Fibroblast of villous mesenchyme (primary cell): ENCODE data around the gene TIGD2. TPM values are rescaled to one million over a fixed set of nuclear protein-coding genes. Genes with fewer than 3 reads are reported as not detected.
A peak's percentile ranks its signal among the peaks of the same experiment; 100 is the strongest.

Source experiments
- DNase-seq: peaks from one replicate; pipeline ENCODE4 v3.0.0-alpha.2; 2010; ENCODE audit warnings: low read depth
- H3K4me3 ChIP-seq: 2 replicates; pipeline ENCODE4 v1.5.1; 2011; ENCODE audit warnings: low read depth, mild to moderate bottlenecking, low read length
- total RNA-seq: library from RNA; depleted of rRNA; stranded (reverse); fragments of >200 nt; gene quantifications from 2 replicates; pipeline ENCODE4 v1.2.3, GENCODE V29; 2012
- TF ChIP-seq, protein P1 (sequence below): IDR thresholded peaks from 2 replicates; pipeline ENCODE4 v1.5.1; 2012; ENCODE audit warnings: low read depth, mild to moderate bottlenecking, low read length; ENCODE audit not compliant: insufficient read depth

Gene TIGD2
- total RNA-seq, 1 donor: 12.5 TPM

DNA sequence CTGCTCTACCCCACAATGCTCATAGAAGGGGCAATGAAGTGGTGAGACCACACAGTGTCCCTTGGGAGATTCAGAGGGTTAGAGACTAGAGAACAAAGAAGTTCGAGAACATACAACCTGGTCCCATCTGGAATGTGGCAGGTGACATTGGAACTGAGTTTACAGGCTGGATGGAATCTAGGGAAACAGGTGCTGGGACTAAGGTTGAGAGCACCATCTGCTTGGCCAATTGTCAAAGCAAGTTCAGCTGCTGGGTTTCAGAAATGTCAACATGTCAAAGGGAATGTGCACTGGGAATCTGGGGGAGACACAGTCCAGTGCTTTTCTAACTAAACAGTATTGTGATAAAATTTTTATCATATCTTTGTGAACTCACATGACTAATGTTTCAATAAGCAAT is 38.4 kb upstream of the TIGD2 start:
- H3K4me3 ChIP-seq: no peak overlapping the region
- TF ChIP-seq, protein P1, sequence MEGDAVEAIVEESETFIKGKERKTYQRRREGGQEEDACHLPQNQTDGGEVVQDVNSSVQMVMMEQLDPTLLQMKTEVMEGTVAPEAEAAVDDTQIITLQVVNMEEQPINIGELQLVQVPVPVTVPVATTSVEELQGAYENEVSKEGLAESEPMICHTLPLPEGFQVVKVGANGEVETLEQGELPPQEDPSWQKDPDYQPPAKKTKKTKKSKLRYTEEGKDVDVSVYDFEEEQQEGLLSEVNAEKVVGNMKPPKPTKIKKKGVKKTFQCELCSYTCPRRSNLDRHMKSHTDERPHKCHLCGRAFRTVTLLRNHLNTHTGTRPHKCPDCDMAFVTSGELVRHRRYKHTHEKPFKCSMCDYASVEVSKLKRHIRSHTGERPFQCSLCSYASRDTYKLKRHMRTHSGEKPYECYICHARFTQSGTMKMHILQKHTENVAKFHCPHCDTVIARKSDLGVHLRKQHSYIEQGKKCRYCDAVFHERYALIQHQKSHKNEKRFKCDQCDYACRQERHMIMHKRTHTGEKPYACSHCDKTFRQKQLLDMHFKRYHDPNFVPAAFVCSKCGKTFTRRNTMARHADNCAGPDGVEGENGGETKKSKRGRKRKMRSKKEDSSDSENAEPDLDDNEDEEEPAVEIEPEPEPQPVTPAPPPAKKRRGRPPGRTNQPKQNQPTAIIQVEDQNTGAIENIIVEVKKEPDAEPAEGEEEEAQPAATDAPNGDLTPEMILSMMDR: no peak
- DNase-seq: peak; percentile 8

DNA sequence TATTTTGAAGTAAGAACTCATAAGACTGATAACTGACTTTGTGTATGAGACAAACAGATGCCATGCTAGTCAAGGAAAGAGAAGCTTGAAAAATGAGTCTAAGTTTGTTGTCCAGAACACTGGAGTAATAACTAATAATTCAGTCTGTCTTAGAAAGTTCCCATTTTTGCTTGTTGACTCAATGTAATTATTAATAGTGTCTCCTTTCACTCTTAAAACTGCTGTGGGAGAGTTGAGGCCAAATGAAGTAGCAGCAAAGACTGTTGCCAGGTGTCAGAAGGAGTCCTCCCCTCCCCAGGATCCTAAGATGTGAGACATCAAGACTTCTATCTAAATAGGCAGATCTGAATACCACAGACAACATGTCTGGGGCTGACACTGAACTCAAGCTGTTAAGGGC is 33.6 kb upstream of the TIGD2 start:
- no peak for DNase-seq

DNA sequence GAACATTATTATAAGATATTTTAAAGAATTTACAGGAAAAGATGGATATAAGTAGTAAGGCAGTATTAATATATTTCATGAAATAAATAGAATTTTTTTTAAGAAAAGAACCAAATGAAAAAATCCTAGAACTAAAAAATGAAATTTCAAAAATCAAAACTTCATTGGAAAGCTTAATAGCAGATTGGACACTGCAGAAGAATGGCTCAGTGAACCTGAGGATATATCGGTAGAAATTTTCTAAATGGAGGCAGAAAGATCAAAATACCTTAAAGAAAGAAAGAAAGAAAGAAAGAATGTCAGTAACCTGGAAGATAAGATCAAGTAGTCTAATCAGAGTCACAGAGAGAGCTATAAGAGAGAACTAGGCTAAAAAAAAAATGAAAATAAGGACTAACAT is 33.0 kb upstream of the TIGD2 start:
- H3K4me3 ChIP-seq: no peak overlapping the region
- TF ChIP-seq, protein P1: no peak
- DNase-seq: no peak

More for the DNA sequence above, 33.6 kb upstream of the TIGD2 start:
- H3K4me3 ChIP-seq: no peak overlapping the region
- TF ChIP-seq, protein P1: no peak

DNA sequence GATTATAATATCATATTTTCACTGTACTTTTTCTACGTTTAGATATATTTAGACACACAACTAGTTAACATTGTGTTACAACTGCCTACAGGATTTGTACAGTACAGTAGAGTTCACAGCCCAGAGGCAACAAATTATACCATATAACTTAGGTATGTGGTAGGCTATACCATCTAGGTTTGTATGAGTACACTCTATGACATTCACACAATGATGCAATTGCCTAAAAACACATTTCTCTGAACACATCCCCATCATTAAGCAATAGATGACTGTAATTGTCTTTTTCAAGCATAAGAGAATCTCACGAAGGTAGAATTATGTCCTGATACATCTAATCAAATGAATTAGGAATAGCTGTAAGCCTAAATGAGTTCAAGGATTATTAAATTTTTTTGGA is 12.3 kb upstream of the TIGD2 start:
- no peak for DNase-seq
- TF ChIP-seq, protein P1: no peak

DNA sequence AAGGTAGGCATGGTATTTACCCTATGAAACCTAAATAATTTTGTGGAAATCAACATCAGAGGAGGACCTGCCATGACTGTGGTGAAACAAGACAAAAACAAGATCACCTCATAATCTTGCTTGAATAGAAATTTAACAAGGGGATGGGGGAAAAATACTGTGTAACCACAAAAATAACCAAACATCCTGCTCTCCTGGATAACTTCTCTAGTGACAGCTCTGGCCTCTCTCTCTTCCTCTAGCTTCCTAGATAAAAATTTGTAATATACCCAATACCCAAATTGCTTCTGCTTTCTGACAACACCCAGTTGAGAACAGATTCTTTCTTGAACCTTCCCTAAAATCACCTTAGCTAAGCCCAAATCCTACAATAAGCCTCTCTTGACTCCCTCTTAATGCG is 11.9 kb upstream of the TIGD2 start:
- TF ChIP-seq, protein P1: no peak
- H3K4me3 ChIP-seq: no peak overlapping the region
- DNase-seq: no peak

More for the DNA sequence above, 12.3 kb upstream of the TIGD2 start:
- H3K4me3 ChIP-seq: no peak overlapping the region

DNA sequence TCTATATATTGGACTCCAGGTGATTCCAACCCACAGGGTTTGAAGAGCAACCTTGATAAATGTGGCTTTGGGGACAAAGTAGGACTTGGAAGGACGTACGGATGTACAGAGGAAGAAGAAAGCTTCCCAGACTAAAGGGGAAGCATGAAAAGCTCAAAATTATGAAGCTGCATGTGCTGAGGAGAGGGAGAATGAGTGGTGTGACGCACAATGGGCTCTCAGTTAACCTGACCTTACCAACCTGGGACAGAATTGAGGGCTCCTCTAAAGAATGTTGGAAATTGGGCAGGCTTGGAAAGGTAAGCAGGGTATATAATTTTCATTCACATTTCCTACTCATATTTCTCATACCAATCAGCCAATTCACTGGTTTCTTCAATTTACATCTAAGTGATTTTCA is 10.5 kb upstream of the TIGD2 start:
- TF ChIP-seq, protein P1: no peak
- no peak overlapping the region for H3K4me3 ChIP-seq
- no peak for DNase-seq
